Stimulated activated CD4-positive, alpha-beta T cell treated with anti-CD3 and anti-CD28 coated beads, Interleukin-1b, Interleukin-23, amount 100 ng/mL, for 1 hour (primary cell): ENCODE results near the gene GNB1L.
A peak's percentile ranks its signal among the peaks of the same experiment; 100 is the strongest.

ENCODE experiments used
- DNase-seq, 2 donors: peaks; one replicate each; pipeline ENCODE4 v3.0.0-alpha.2; 2020; ENCODE audit warnings: low read depth in 2 of 2

Gene GNB1L

DNA sequence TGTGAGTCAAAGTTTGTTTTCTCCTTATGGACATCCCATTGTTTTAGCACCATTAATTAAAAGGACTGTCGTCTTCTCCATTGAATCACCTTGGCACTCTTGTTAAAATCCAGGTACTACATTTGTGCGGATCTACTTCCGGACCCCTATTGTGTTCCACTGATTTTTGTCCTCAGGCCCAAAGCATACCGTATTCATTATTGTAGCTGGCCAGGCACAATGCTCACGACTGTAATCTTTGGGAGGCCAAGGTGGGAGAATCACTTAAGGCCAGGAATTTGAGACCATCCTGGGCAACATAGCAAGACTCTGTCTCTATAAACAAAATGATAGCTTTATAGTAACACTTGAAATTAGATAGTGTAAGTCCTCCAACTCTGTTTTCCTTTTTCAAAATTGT lies 8.9 kb upstream of the GNB1L start:
- no peak for DNase-seq

GRCh38 chr22:19862619-19863246 lies 8.1 kb upstream of the GNB1L start:
- no peak for DNase-seq

- DNase-seq: no peak
Measured at GRCh38 chr22:19859861-19860510, 5.3 kb upstream of the GNB1L start.

DNA sequence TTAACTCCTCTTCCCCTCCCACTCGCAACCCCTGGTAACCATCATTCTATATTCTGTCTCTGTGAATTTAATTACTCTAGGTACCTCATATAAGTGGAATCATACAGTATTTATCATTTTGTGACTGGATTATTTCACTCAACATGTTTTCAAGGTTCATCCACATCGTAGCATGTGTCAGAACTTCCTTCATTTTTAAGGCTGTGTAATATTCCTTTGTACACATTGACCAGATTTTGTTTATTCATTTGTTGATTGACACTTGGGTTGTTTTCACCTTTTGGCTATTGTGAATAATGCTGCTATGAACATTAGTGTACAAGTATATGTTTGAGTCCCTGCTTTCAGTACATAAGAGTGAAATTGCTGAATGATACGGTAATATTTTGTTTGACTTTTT lies 2.7 kb upstream of the GNB1L start:
- DNase-seq: no peak

DNA sequence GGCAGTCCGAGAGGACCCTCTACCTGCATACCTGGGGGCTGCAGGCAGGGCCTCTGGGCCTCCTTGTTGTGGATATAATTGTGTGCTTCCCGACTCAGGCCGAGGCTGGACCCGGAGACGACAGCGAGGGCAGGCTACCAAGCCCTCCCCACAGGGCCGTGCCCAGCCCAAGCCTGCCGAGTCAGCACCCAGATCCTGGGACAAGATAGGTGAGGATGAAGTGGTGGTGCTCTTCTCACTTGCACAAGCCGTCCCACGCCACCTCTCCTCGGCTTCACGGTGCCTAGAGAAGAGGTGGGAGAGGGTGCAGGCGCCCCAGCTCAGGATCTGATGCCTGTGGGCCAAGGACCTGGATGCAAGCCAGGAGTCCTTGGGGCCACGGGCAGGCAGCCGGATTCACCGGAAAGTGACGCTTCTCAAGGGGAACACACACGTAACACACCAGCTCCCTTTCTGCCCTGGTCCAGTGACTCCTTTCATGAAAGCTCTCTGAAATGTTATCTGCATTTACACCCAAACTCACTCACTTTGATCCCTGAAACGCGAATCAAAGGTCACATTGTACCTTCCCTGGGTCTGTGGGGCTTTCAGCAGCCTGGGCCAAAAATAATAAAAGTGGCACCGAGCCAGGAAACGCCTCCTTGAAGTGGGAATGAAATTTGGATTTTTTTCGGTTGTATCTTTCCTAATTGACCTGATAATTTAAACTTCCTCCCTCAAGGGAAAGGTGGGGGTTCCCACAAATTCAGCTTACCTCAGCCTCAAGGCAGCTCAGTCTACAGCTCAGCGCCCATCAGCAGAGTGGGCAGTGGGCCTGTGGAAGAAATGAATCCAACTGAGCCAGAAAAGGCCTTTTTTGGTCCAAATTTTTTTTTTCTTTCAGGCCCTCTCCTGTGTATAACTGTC lies 1.1 kb upstream of the GNB1L start:
- peak in 1 of 2 donors; percentile 16 for DNase-seq

DNA sequence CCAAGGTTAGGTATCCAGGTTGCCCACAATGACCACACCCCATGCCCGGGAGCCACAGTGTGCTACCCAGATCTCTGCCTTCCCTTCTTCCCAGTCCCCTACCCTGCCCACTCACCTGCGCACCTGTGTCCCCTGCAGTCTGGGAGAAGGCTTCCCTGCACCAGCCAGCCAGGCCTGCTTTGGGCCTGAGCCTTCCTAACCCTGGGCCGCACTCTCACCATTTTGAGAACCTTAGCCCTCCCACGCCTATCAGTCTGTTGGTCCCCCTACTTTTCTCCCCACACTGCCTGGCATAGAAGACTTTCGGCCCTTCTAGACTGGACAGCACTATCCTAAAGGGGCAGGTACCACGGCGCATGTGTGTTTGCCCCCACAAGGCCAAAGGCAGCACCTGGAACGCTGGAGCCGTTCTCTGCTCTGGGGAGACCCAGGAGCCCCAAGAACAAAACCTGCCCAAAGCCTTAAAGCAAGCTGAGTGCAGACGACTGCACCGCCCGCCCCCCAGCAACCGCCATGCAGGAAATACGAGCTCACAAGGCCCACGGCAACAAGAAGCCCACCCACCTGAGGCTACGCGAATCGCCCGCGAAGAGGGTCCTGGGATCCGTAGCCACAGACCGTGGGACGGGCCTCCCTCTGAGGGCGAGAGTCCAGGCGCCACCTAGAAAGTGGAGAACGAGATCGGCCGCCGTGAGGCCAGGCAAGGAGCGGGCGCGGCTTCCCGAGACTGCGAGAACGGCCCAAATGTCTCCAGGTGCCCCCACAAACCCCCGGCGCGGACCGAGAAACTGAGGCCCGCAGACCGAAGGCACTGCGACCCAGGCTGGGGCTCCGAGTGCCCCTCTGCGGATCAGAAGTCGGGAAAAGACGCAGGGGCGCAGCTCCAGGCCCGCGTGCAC lies 546 bp downstream of the GNB1L start:
- no peak for DNase-seq

- no peak for DNase-seq
Measured at GRCh38 chr22:19853058-19853878, 1.4 kb downstream of the GNB1L start.

GRCh38 chr22:19852177-19852781 lies 2.4 kb downstream of the GNB1L start:
- no peak for DNase-seq

DNA sequence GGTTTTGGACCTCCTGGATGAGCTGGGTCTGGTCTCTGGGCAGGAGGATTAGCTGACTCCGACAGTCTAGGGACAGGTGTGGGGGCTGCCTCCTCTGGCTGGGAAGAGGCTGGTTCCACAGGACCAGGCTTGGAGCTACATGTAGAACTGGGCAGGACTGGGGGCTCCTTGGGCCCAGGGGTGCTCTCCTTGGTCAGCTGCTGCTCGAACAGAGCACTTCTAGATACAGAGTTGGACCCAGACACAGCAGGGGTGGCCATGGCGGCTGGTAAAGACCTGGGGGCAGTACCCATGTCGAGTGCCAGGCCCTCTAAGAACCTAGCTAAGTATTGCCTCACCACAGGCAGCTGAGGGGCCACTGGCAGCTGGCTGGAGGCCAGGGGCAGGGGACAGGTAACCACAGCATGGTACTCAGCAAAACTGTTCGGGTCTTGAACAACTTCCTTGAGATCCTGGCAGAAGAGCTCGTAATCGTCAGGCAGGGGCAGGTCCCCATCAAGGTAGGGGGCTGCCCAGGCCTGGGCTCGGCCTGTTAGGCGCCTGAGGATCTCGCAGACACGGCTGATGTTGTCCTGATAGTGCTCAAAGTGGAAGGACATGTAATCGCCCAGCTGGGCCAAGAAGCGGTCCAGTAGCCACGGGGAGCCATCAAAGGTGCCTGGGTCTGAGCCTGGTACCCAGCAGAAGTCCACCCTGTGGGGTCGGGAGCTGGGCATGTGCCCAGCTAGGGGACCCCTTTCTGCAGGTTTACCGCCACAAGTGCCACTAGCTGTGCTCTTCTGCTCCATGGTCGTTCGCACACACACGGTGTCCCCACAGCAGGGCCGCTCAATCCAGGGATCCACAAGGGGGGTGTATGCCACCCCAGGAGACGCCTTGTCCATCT lies 3.1 kb downstream of the GNB1L start:
- DNase-seq: no peak

GRCh38 chr22:19850763-19851109 lies 3.9 kb downstream of the GNB1L start:
- DNase-seq: no peak

DNA sequence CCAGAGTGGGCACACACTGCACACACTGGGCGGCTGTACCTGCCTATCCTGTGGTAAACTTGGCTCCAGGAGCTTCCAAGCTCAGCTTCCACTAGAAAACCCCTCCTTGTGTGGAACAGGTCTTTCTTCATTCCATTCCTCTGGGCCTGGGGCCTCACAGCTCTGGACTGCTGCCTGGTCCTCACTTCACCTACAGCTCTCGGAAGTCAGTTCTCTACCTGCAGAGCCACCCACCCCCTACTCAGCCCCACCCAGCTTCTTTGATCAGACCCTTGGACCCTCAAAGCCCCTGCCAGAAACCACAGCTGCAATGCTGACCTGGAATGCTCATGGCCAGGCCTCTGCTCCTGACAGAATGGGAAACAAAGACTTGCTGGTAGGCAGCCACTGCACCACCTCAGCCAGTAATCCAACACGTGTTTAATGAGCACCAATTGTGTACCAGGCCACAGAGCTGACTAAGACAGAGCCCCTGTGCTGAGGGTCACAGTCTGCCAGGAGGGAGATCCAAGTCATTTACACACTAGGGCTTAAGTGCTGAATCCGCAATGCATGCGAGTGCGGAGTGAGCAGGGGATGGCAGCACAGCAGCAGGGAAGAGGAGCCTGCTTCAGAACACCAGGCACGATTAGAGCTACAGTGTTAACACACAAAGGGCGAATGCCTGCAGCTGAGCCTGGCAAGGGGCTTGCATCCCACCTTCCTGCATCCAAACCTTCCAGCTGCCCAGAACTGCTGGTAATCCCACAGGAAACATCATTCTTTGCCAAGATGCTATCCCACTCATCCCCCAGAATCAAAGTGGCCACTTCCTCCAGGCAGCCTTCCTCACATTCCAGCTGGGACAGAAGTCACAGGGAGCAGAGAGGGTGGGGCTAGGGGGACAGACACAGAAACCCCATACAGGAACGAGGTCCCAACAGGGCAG lies 4.6 kb downstream of the GNB1L start:
- DNase-seq: no peak

GRCh38 chr22:19848298-19849224 lies 6.1 kb downstream of the GNB1L start:
- no peak for DNase-seq

DNA sequence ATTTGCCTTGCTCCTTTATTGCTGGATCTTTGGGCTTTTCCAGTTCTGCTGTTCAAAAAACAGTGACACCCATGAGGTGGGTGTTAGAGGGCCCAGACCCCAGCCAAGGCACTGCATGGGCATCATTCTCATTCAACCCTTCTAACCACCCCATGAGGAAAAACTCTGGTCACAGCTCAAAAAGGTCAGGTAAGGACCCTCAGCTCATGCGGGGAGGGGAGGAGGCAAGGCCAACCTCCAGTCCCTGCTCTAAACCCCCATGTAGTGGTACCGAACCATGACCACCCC lies 7.4 kb downstream of the GNB1L start:
- DNase-seq: no peak

GRCh38 chr22:19846620-19847344 lies 7.9 kb downstream of the GNB1L start:
- no peak for DNase-seq

GRCh38 chr22:19845054-19845722 lies 9.5 kb downstream of the GNB1L start:
- DNase-seq: no peak

DNA sequence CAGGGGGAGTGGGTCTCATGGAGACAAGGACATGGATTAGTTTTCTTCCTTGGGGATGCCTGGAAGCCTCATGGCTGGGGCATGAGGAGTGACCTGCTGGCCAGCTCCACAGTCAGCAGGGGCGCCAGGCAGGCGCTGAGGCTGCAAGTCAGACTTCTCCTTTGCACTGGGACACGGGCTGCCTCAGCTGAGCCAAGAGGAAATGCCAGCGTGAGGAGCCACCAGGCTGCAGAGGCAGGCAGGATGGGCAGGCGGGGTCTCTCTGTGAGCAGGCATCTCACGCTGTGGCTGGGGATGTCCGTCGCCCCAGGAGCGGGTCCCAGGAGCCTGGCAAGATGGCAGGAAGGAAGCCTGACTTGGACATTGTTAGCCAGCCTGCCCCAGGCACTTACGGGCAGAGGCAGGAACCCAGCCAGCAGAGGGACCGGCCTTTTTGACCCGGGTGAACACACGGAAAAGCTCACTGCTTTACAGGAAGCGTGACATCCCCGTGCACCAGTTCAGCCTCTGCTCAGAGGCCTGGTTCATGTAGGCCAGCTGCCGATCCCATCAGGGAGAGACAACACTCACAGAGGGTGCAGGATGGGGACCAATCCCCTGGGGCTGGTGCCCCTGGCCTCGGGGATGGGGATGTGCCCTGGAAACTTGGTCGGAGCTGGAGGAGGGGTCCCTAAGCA lies 10.2 kb downstream of the GNB1L start:
- no peak for DNase-seq
